ENCODE measurements around the gene DPH6. TPM values are rescaled to one million over a fixed set of nuclear protein-coding genes. Genes with fewer than 3 reads are reported as not detected.
"Not testable (repeated sequence)": the region's sequence is repeated elsewhere in the genome, so short reads cannot be mapped to it uniquely, and the experiment has no call there.

DPH6 gene
- total and polyA plus RNA-seq, 5 experiments from 2014 or later = 11.7 to 26.9 (median 16.9) TPM

DNA sequence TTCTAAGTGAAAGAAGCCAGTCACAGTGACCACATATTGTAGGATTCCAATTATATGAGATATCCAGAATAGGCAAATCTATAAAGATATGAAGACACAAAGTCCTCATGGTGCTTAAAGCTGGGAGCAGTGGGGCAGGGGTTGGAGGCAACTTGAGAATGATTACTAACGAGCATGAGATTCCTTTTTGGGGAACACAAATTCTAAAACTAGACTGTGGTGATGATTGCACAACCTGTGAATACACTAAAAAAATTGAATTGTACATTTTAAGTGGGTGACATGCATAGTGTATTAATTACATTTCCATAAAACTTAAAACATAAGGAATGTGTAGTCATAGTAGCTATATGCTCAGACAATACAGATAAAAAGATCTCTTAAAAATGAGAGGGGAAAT, 103.2 kb downstream of the DPH6 start:
- POLR2A ChIA-PET = no interaction called here

DNA sequence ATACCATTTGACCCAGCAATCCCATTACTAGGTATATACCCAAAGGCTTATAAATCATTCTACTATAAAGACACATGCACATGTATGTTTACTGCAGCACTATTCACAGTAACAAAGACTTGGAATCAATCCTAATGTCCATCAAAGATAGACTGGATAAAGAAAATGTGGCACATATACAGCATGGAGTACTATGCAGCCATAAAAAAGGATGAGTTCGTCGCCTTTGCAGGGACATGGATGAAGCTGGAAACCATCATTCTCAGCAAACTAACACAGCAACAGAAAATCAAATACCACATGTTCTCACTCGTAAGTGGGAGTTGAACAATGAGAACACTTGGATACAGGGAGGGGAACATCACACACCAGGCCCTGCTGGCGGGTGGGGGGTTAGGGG, 104.7 kb downstream of the DPH6 start:
- H3K4me3 Mint-ChIP-seq, DNase-seq, ATAC-seq, H3K27me3 Mint-ChIP-seq, H3K9me3 Mint-ChIP-seq, H3K4me1 Mint-ChIP-seq, POLR2A ChIA-PET, H3K27ac Mint-ChIP-seq: not testable (repeated sequence)
- peaks cover 7 to 46% (median 33%) of the 10 kb centered on the region in 3 donors for H3K36me3 Mint-ChIP-seq

More for the DNA sequence above, 103.2 kb downstream of the DPH6 start:
- H3K27me3 Mint-ChIP-seq = no peaks in the 10 kb centered on the region
- H3K9me3 Mint-ChIP-seq = peaks cover 0 to 2% (median 0%) of the 10 kb centered on the region in 9 donors
- no peak for ATAC-seq
- H3K36me3 Mint-ChIP-seq = peaks cover 7 to 49% (median 40%) of the 10 kb centered on the region in 3 donors
- no peak overlapping the region for H3K4me3 Mint-ChIP-seq
- DNase-seq = no peak
- H3K4me1 Mint-ChIP-seq = no peaks in the 10 kb centered on the region
- peak overlapping the region in 1 of 10 donors; percentile 38 for H3K27ac Mint-ChIP-seq

DNA sequence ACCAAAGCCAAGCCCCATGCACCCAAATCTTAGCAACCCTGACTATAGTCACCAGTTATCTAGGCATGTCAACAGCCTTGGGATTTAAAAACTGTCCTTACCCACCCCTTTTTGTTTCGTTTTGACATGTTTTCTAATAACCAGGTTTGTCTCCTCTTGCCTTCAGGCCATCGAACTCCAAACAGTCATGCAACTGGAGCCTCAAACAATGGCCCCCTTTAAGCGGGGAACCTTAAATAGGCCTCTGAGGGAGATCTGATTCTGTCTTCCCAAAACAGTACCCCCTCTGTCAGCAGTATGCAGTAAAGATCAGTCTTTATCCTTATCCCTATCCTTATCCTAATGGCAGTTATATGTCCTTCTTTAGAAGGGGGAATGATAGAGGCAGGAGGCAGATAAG, 105.7 kb downstream of the DPH6 start:
- Mint-ChIP-seq H3K36me3 (peaks cover 7 to 55% (median 32%) of the 10 kb centered on the region in 3 donors), H3K4me1 (peaks cover 0 to 2% (median 0%) of the 10 kb centered on the region in 4 donors), H3K4me3 (no peak overlapping the region), H3K27me3 (no peaks in the 10 kb centered on the region), H3K9me3 (peaks cover 0 to 2% (median 0%) of the 10 kb centered on the region in 9 donors), H3K27ac (no peak overlapping the region)
- POLR2A ChIA-PET = no interaction called here
- no peak for ATAC-seq
- no peak for DNase-seq

DNA sequence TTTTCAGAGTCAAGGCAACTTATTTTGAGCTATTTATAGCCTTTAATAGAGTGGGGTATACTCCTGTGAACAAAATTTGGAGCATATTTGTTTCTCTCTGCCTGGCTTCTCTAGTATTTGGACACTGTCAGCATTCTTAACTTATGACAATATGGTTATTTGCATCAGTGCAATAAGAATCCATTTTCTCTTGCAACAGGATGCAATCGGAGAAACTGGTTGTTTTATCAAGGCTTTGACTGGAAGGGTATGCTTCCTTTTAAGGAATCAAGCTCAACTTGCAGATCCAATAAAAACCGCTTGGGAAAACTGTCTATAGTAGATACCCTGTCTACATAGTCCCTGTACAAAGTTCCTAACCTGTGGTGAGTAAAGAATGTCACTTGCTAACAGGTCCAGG, 106.7 kb downstream of the DPH6 start:
- Mint-ChIP-seq H3K27me3 (no peaks in the 10 kb centered on the region), H3K36me3 (peaks cover 7 to 55% (median 32%) of the 10 kb centered on the region in 3 donors), H3K27ac (no peak overlapping the region), H3K9me3 (peaks cover 0 to 2% (median 0%) of the 10 kb centered on the region in 9 donors), H3K4me1 (peaks cover 0 to 2% (median 0%) of the 10 kb centered on the region in 4 donors), H3K4me3 (no peak overlapping the region)
- POLR2A ChIA-PET = no interaction called here
- ATAC-seq = no peak
- no peak for DNase-seq

- H3K27me3 Mint-ChIP-seq = no peaks in the 10 kb centered on the region
Observed at GRCh38 chr15:35437157-35437556, 108.8 kb downstream of the DPH6 start.

DNA sequence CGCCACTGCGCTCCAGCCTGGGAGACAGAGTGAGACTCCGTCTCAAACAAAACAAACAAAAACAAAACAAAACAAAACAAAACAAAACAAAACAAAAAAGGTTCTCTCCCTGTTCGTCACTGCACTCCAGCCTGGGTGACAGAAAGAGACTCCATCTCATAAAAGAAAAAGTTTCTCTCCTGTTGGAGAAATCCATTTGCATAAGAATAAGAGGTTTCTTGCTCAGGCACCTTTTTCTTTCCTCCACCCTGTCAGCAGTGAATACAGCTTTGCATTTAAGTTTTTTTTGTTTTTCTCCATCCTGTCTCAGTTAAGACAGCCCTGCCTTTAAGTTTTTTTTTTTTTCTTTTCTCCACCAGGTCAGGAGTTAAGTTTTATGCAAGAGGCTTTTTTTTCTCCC, 109.5 kb downstream of the DPH6 start:
- no peaks in the 10 kb centered on the region for H3K9me3 Mint-ChIP-seq
- POLR2A ChIA-PET = no interaction called here
- H3K4me1 Mint-ChIP-seq = peaks cover 0 to 2% (median 0%) of the 10 kb centered on the region in 4 donors
- ATAC-seq (no peak), DNase-seq (no peak)
- peaks cover 7 to 53% (median 35%) of the 10 kb centered on the region in 3 donors for H3K36me3 Mint-ChIP-seq
- H3K27me3 Mint-ChIP-seq = no peaks in the 10 kb centered on the region
- H3K4me3 Mint-ChIP-seq = no peak overlapping the region
- H3K27ac Mint-ChIP-seq = no peak overlapping the region

More at GRCh38 chr15:35437157-35437556, 108.8 kb downstream of the DPH6 start:
- POLR2A ChIA-PET = no interaction called here
- ATAC-seq = no peak
- DNase-seq = no peak
- Mint-ChIP-seq H3K4me3 (no peak overlapping the region), H3K9me3 (no peaks in the 10 kb centered on the region), H3K4me1 (peaks cover 0 to 2% (median 0%) of the 10 kb centered on the region in 4 donors), H3K36me3 (peaks cover 7 to 57% (median 35%) of the 10 kb centered on the region in 3 donors), H3K27ac (no peak overlapping the region)

GRCh38 chr15:35431281-35431680, 114.7 kb downstream of the DPH6 start:
- H3K27me3 Mint-ChIP-seq = no peaks in the 10 kb centered on the region
- H3K36me3 Mint-ChIP-seq = peaks cover 0 to 35% (median 21%) of the 10 kb centered on the region in 3 donors
- DNase-seq (no peak), ATAC-seq (no peak)
- H3K9me3 Mint-ChIP-seq = no peaks in the 10 kb centered on the region
- peaks cover 0 to 2% (median 0%) of the 10 kb centered on the region in 4 donors for H3K4me1 Mint-ChIP-seq
- H3K4me3 Mint-ChIP-seq = no peak overlapping the region
- H3K27ac Mint-ChIP-seq = no peak overlapping the region
- POLR2A ChIA-PET = no interaction called here

- POLR2A ChIA-PET = no interaction called here
- Mint-ChIP-seq H3K27me3 (no peaks in the 10 kb centered on the region), H3K4me3 (no peak overlapping the region), H3K27ac (no peak overlapping the region), H3K4me1 (no peaks in the 10 kb centered on the region), H3K9me3 (no peaks in the 10 kb centered on the region), H3K36me3 (peaks cover 0 to 27% (median 17%) of the 10 kb centered on the region in 3 donors)
- no peak for DNase-seq
- ATAC-seq = no peak
Observed at GRCh38 chr15:35430301-35430700, 115.7 kb downstream of the DPH6 start.

DNA sequence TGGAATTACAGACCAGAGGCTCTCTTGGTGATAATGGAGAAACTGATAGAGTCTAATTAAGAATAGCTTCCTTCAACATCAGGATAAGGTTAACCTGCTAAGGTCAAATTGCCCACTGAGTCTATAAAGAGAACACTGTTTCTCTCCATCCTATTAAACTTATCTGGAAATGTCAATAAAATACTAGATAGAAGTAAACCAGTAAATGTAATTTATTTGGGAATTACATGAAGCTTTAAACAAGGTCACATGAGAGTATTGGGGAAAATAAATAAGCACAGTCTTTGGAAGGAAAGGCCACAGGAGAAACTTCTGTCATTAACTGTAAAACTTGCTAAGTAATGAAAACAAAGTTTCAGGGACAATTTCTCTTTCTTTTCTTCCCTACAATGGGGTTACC, 118.5 kb downstream of the DPH6 start:
- ATAC-seq = no peak
- peaks cover 0 to 10% (median 3%) of the 10 kb centered on the region in 9 donors for H3K9me3 Mint-ChIP-seq
- POLR2A ChIA-PET = no interaction called here

GRCh38 chr15:35427091-35427490, 118.9 kb downstream of the DPH6 start:
- Mint-ChIP-seq H3K27me3 (no peaks in the 10 kb centered on the region), H3K36me3 (peaks cover 7 to 34% (median 22%) of the 10 kb centered on the region in 3 donors), H3K27ac (no peak overlapping the region), H3K4me3 (no peak overlapping the region), H3K4me1 (no peaks in the 10 kb centered on the region), H3K9me3 (peaks cover 0 to 10% (median 3%) of the 10 kb centered on the region in 9 donors)
- POLR2A ChIA-PET = no interaction called here
- ATAC-seq (no peak), DNase-seq (no peak)

More for the DNA sequence above, 118.5 kb downstream of the DPH6 start:
- Mint-ChIP-seq H3K27me3 (no peaks in the 10 kb centered on the region), H3K27ac (peak overlapping the region in 1 of 10 donors; percentile 21), H3K36me3 (peaks cover 7 to 38% (median 23%) of the 10 kb centered on the region in 3 donors), H3K4me3 (no peak overlapping the region), H3K4me1 (no peaks in the 10 kb centered on the region)
- DNase-seq = no peak

DNA sequence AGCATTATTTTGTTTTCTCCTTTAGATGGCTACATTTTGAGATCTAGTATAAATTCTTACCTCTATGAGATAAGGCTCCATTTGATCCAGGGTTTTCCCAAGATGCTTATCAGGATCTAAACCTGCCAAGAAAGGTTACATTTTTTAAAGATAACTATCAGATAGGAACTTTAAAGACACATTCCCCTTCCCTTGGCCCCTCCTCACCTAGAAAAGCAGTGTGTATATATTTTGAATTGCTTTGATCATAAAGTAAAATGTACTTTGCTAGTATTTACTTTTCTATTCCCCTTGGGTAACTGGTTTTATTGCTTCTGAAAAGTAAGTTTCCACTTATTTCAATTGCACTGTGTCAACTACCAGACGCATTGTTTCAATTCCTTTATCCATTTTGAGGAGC, 135.2 kb downstream of the DPH6 start:
- Mint-ChIP-seq H3K9me3 (no peaks in the 10 kb centered on the region), H3K27me3 (no peaks in the 10 kb centered on the region), H3K27ac (no peak overlapping the region), H3K4me1 (peaks cover 0 to 2% (median 0%) of the 10 kb centered on the region in 4 donors), H3K4me3 (no peak overlapping the region), H3K36me3 (peaks cover 0 to 13% (median 8%) of the 10 kb centered on the region in 3 donors)
- no peak for DNase-seq
- no peak for ATAC-seq
- POLR2A ChIA-PET = no interaction called here

- Mint-ChIP-seq H3K4me3 (no peak overlapping the region), H3K36me3 (peaks cover 14 to 52% (median 23%) of the 10 kb centered on the region in 3 donors), H3K27me3 (no peaks in the 10 kb centered on the region), H3K4me1 (peaks cover 0 to 3% (median 0%) of the 10 kb centered on the region in 4 donors), H3K27ac (no peak overlapping the region), H3K9me3 (peaks cover 0 to 8% (median 0%) of the 10 kb centered on the region in 9 donors)
- no peak for ATAC-seq
- no peak for DNase-seq
- POLR2A ChIA-PET = no interaction called here
Observed at GRCh38 chr15:35399901-35400300, 146.1 kb downstream of the DPH6 start.

DNA sequence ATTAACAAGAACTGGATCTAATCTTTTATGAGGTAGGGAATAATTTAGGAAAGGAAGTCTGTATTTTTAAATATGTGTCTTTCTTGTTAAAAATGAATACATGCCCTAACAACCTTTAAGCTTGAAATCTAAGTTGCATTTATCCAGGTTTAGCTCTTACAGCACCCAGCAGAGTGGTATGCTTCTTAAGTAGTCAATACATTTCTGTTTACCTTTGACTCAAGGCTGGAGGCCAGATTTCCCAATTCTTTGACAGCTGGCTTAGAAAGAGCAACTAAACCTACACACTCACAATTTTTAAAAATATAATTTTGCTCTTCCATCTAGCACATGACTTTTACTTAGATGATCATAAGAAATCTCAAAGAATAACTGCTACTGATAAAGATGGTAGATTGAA, 148.9 kb downstream of the DPH6 start:
- Mint-ChIP-seq H3K27me3 (no peaks in the 10 kb centered on the region), H3K36me3 (peaks cover 19 to 54% (median 20%) of the 10 kb centered on the region in 3 donors), H3K9me3 (peaks cover 0 to 8% (median 0%) of the 10 kb centered on the region in 9 donors), H3K27ac (no peak overlapping the region), H3K4me1 (peaks cover 0 to 3% (median 0%) of the 10 kb centered on the region in 4 donors), H3K4me3 (no peak overlapping the region)
- DNase-seq (no peak), ATAC-seq (no peak)
- POLR2A ChIA-PET = no interaction called here

DNA sequence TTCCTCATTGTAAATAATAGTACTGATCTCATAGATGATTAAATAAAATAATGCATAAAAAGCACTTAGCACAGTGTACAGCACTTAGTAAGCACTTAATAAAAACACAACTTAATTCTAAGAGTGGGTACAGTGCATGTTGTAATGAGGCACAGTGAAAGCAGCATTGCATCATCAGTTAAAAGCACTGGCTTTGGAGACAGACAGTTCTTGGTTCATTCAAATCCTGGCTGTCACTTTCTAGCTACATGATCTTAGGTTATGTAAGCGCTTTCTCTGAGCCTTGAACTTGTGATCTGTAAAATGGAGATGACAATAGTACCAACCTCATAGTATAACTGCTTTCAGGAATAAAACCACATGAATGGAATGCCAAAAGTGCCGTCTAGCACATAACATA, 151.5 kb downstream of the DPH6 start:
- Mint-ChIP-seq H3K27ac (no peak overlapping the region), H3K4me1 (peaks cover 0 to 2% (median 0%) of the 10 kb centered on the region in 4 donors), H3K4me3 (no peak overlapping the region), H3K27me3 (no peaks in the 10 kb centered on the region), H3K36me3 (peaks cover 11 to 40% (median 13%) of the 10 kb centered on the region in 3 donors), H3K9me3 (peaks cover 0 to 11% (median 4%) of the 10 kb centered on the region in 9 donors)
- DNase-seq = no peak
- POLR2A ChIA-PET = no interaction called here
- no peak for ATAC-seq
